HFFc6 (cell line): Measurements from ENCODE around the gene EML3. TPM values are rescaled to one million over a fixed set of nuclear protein-coding genes. Genes with fewer than 3 reads are reported as not detected.
A peak's percentile ranks its signal among the peaks of the same experiment; 100 is the strongest.

Experiments used
- DNase-seq: peaks from one replicate; pipeline ENCODE4 v3.0.0-alpha.2; 2018
- H3K27ac Mint-ChIP-seq: 2 replicates; pipeline ENCODE4 v1.8.0; 2020; ENCODE audit warnings: mild to moderate bottlenecking, mixed read lengths
- H3K27me3 Mint-ChIP-seq: 2 replicates; pipeline ENCODE4 v1.8.0; 2021; ENCODE audit warnings: mild to moderate bottlenecking, moderate library complexity, mixed read lengths; ENCODE audit not compliant: insufficient read depth
- H3K36me3 Mint-ChIP-seq: 2 replicates; pipeline ENCODE4 v1.8.0; 2021; ENCODE audit warnings: low read depth, mixed read lengths
- H3K4me1 Mint-ChIP-seq: 2 replicates; pipeline ENCODE4 v1.8.0; 2020; ENCODE audit warnings: low read depth, mixed read lengths
- H3K4me3 Mint-ChIP-seq: 2 replicates; pipeline ENCODE4 v1.8.0; 2020; ENCODE audit warnings: mild to moderate bottlenecking, moderate library complexity, mixed read lengths
- H3K9me3 Mint-ChIP-seq: 2 replicates; pipeline ENCODE4 v1.8.0; 2020; ENCODE audit warnings: mild to moderate bottlenecking, mixed read lengths
- total RNA-seq, 6 experiments: library from RNA; stranded (reverse); fragmentation: NEBNext Ultra II Directional; extraction: Animal tissue kit (Norgen Biotek cat#: 25700); gene quantifications; 2 replicates in 1 of 6; 3 replicates in 5 of 6; pipeline ENCODE4 v1.2.3, GENCODE V29; 2021
- TF ChIP-seq, protein P1 (sequence below): fragments of 200-600 bp; sonication (generic); IDR thresholded peaks from 2 replicates; pipeline ENCODE4 v1.5.0; 2021; ENCODE audit warnings: antibody characterized with exemption, mild to moderate bottlenecking

The EML3 gene
- total RNA-seq, 6 experiments from 2014 or later, result 32.5 to 39.6 (median 36.4) TPM

DNA sequence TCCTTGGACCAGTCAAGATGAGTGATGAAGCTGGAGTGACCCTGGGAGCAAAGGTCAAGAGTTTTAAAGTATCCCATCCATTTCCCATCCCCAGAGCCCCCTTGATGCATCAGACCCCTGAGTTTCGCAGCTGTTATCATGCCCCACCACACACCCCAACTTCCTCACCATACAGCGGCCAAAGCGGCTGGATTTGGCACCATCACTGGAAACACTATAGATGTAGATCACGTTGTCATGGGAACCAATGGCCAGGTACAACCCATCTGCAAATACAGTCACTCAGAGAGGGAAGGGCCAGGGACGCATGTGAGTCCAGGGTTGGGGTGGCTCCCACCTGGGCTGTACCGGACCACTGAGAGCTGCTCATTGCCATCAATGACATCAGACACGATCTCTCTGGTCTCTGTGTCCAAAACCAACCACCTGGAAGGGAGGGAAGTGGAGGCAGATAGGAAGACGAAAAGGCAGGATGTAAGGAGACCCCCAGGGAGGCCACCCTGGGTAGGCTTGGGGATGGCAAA is 8.7 kb downstream of the EML3 start:
- Mint-ChIP-seq H3K36me3 (peaks cover 41% of the 10 kb centered on the region), H3K27ac (peak overlapping the region; percentile 25; the same call in 1 of the 2 replicates), H3K27me3 (peaks cover 6% of the 10 kb centered on the region), H3K4me3 (peak overlapping the region; percentile 61; the same call in 1 of the 2 replicates), H3K9me3 (no peaks in the 10 kb centered on the region), H3K4me1 (peaks cover 29% of the 10 kb centered on the region)
- DNase-seq, result no peak
- TF ChIP-seq, protein P1, sequence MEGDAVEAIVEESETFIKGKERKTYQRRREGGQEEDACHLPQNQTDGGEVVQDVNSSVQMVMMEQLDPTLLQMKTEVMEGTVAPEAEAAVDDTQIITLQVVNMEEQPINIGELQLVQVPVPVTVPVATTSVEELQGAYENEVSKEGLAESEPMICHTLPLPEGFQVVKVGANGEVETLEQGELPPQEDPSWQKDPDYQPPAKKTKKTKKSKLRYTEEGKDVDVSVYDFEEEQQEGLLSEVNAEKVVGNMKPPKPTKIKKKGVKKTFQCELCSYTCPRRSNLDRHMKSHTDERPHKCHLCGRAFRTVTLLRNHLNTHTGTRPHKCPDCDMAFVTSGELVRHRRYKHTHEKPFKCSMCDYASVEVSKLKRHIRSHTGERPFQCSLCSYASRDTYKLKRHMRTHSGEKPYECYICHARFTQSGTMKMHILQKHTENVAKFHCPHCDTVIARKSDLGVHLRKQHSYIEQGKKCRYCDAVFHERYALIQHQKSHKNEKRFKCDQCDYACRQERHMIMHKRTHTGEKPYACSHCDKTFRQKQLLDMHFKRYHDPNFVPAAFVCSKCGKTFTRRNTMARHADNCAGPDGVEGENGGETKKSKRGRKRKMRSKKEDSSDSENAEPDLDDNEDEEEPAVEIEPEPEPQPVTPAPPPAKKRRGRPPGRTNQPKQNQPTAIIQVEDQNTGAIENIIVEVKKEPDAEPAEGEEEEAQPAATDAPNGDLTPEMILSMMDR, result no peak

DNA sequence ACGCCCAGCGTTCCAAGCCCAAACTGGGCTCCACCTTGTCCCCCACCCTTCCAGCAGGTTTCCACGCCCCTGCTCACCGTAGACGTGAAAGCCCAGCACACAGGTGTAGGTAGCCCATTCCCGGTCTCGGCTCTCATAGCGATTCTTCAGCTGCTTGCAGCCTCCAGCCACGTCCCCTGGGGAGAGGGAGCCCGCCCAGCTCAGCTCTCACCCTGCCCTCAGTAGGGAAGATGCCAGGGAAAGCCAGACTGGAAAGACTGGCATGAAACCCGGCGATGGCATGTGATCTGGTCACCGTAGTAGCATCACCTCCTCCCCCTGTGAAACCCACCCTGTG is 9.5 kb downstream of the EML3 start:
- DNase-seq, result no peak
- Mint-ChIP-seq H3K27ac (peak overlapping the region; percentile 25; the same call in 1 of the 2 replicates), H3K27me3 (peaks cover 11% of the 10 kb centered on the region), H3K4me3 (peak overlapping the region; percentile 61), H3K36me3 (peaks cover 47% of the 10 kb centered on the region), H3K9me3 (no peaks in the 10 kb centered on the region), H3K4me1 (peaks cover 36% of the 10 kb centered on the region)
- TF ChIP-seq, protein P1, result no peak

DNA sequence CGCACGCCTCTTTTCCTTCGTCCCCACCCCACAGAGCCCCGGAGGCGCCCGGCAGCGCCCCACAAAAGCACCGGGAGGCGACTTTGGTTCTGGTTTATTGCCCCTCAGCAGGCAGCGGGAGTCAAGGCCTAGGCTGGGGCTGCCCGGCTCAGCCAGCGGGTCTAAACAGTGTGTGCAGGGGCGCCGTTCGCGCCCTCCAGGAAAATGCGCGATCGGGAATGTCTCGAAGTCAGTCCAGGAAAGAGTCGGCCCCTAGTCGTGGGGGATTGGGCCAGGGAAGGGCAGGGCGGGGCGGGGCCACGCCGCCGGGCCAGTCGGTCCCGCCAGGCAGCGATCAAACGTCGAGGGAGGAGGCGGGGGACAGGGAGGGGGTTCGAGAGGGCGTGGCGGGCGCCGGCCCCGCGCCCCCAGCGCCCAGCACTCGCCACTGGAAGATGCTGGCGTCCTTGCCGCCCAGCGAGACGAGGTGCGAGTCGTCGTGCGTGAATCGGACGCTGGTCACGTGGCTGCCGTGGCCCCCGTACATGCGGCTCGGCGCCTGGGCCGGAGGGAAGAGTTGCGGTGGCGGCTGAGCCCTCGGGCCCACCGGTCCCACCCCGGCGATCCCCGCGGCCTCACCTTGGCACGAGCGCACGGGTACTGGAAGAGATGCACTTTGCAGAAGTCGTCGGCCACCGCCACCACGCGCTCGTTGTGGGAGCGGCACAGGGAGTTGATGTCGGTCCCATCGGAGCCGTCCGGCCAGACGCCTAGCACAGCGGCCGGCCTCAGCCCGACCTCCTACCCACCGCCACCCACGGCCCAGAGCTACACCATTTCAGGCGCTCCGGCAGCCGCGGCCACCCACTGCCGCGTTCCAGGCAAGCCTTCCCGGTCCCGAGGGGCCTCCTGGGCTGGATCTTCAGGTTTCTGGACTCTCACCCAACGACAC is 10.2 kb downstream of the EML3 start:
- peak; percentile 26 for DNase-seq
- TF ChIP-seq, protein P1, result peak; percentile 3; the same call in 1 of the 2 replicates
- Mint-ChIP-seq H3K4me3 (peak overlapping the region; percentile 96), H3K27me3 (peaks cover 13% of the 10 kb centered on the region), H3K27ac (peak overlapping the region; percentile 89), H3K36me3 (peaks cover 50% of the 10 kb centered on the region), H3K4me1 (peaks cover 40% of the 10 kb centered on the region), H3K9me3 (no peaks in the 10 kb centered on the region)

DNA sequence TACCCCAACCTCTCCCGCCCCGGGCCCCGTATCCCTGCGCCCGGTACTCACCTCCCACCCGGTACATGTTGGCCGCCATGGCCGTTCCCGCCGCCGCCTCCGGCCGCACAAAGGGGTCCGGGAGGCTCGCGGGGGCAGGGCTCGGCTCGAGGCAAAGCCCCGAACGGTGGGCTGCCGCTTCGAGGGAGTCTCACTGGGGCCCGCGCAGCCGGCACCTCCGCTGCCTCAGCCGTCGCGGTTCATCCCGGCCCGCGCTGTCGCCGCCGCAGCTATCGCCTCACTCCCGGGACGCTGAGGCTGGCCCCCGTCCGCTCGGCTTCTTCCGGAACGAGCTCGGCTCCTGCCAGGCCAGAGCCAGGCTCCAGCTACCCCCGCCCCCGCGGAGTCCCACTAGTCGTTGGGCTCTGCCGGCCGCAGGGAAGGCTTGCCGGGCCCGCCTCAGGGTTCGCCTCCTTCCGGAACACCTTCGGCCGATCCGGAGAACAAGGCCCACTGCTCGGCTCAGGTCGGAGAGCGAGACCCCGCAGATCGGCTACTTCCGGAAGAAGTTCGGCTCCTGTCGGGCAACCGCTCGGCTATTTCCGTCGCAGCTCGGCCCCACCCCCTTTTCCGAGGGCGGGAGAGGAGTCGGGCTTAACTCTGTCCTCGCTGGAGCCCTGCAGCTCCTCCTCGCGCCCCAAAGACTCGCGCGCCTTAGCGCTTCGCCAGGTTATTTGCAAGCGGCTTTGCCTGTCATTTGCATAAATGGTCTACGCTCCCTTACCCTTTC is 11.0 kb downstream of the EML3 start, which contains the start of gene MTA2:
TSS of gene MTA2 (minus strand) at position 494 of the 769 bp plus-strand sequence. CDS start at position 79, 415 bp downstream.
- peak within 1 kb of the TSS; percentile 89 for H3K27ac Mint-ChIP-seq
- peak; percentile 97 for DNase-seq
- TF ChIP-seq, protein P1, result no peak
- peaks cover 15% of the 10 kb centered on the region for H3K27me3 Mint-ChIP-seq
- peak within 1 kb of the TSS; percentile 96 for H3K4me3 Mint-ChIP-seq
- H3K36me3 Mint-ChIP-seq, result peaks cover 49% of the 10 kb centered on the region
- H3K4me1 Mint-ChIP-seq, result peaks cover 40% of the 10 kb centered on the region
- H3K9me3 Mint-ChIP-seq, result no peaks in the 10 kb centered on the region

DNA sequence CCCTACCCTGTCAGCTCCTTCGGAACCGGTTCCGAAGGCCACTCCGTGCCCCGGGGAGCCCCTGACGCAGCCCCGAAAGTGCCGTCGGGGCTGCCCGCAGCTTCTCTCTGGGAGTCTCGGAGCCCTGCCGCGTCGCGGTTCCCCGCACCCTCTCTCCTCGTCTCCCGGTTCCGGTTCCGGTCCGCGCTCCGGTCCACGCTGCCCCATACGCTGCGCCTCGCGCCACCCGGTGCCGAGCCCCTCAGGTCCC is 11.5 kb downstream of the EML3 start:
- H3K4me3 Mint-ChIP-seq, result peak overlapping the region; percentile 96
- H3K27ac Mint-ChIP-seq, result peak overlapping the region; percentile 89
- TF ChIP-seq, protein P1, result no peak
- H3K9me3 Mint-ChIP-seq, result no peaks in the 10 kb centered on the region
- peaks cover 49% of the 10 kb centered on the region for H3K36me3 Mint-ChIP-seq
- H3K27me3 Mint-ChIP-seq, result peaks cover 15% of the 10 kb centered on the region
- DNase-seq, result no peak
- H3K4me1 Mint-ChIP-seq, result peaks cover 40% of the 10 kb centered on the region
